ENCODE measurements around the gene ANKS6.

The ANKS6 gene

DNA sequence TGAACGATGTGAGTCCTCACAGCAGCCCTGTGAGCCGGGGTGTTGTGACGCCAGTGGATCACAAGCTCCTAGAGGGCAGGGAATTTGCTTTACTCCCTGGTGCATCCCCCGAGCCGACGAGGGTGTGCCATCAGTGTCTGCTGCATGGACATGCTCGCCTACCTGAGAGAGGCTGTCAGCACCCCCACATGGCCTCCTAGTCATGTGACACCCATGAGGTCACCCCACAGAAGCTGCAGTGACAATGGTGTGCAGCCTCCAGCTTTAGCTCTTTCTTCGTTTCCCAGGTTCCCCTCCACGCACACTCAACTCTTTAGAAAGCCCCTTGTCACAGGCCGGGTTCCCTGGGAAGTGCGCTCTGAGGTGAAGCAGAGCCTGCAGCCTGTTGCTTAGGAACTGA lies 67.9 kb downstream of the ANKS6 start:
- DNase-seq = no peak

DNA sequence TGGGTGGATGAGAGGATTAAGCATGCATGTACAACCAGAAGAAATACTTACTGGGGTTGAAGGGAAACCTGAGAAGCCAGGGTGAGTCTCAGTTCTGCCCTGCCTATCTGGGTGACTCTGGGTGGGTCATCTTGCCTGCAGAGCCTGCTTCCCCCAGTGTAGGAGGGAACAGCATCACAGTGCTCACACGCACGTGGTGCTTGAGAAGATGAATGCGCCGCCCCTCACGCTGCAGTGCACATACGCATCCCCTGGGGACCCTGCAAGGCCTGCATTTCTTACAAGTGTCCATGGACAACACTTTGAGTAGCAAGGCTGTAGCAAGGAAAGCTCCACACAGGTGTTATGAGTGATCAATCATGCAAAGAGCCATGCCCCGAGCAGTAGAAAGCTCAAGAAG lies 68.9 kb downstream of the ANKS6 start:
- DNase-seq = no peak

DNA sequence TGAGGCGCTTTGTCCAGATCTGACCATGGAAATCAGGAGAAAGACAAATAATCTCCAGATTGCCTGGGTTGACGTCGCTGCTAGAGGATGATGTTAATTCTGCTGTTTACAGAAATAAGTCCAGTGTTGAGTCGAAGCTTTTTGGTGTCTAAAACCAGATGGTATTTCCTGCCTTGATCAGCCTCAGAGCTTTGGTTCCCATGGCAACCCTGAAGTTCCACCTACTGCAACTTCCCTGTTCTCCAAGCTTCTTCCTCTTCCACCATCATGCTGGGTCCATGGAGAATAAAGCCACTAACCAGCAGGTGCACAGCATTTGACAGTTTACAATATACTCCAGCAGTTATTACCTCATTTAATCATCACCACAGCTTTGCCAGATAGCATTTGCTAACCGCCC lies 69.6 kb downstream of the ANKS6 start:
- no peak for DNase-seq

DNA sequence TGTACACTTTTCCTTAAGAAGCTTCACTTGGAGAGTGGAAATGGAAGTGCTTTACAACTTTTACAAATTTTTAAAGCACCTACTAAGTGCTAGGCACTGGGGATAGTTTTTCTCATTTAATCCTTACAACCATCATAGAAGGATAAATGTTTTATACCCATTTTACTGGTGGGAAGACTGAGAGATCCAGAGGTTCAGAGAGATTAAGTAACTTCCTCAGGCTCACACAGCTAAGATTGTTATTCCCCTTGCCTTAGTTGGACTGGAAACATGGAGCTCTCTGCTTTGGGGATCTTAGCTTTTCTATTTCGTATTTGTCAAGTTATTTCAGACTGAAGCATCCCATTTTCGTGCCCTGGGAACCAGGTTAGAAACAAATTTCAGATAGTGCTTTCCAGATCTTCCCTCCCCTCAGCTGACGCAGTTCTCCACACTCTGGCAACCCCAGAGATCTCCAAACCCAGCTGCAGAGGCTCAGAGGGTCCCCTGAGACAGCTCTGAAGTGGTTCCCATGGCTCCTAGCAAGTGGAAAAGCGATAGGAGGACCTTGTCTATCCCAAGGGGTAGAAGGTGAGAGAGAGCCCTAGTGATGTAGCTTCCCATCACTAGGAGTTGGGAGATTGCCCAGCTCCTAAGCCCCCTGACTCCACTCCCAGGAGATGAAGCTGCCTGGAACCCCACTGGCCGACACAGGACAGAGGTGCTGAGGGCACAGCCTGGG lies 71.4 kb downstream of the ANKS6 start:
- DNase-seq = no peak

DNA sequence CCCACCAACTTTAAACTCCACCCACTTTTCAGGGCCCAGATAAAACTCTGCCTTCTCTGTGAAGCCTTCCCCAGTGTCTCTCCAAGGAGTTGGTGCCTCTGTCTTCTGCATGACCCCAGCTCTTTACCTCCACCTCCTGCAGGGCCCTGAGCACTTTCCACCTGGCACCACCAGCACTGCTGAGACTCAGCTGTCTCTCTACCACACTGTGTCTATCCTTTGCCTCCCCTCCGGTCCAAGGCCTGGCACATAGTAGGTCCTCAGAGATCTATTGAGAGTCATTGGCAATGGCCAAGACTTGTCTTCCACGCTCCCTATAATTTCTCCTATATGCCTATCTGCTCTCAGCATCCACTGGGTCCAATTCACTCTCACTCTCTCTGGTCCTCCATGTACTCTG lies 74.7 kb downstream of the ANKS6 start:
- no peak for DNase-seq

DNA sequence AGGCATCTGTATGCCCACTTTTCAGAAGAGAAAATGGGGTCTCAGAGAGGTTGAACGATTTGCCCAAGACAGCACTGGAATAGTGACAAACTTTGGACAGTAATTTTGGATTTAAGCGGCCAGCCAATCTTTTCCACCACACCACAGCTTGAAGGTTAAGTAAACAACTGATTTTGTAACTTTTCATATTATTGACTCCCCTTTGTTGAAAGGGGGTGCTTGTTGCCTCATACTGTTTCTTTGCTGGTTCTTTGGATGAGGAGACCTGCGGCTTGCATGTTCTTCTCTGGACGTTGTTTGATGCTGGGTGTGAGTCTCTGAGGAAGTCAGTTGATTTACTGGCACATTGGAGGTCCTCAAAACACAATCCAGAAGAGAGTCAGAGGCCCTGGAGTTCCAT lies 76.0 kb downstream of the ANKS6 start:
- no peak for DNase-seq

DNA sequence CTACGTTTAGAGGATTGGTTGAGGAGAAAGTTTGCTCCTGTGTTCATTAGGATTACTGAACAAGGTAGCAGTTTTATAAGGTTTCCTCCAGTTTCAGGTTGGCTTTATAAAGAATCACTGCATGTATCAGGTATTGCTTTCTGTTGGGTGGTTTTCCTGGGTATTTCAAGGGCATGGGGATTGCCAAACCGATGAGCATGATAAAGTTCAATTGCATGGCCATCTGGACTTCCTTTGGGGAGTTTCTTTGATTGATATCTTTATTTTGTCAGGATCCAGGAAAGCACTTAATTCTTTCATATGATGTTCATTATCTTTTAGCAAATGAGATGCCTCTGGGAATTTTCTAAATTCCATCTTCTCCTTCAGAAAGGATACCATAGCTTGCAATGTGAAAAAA lies 77.3 kb downstream of the ANKS6 start:
- no peak for DNase-seq

DNA sequence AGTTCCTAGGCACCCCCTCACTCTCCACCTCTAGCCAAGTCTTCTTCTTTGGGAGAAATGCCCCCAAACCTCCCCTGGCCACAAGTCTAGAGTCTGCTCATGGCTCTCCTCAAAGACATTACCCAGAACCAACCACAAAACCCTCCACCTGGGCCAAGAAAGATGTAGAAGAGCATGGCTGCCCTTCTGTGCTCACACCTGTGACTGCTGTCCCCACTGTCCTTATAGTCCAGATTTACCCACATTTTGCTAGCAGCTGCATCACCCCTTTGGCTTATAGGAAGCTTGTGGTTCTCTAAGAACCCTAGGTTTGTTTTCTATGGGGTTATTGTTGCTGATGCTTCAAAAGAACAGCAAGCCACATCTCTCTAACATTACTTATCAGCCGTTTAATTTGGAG lies 81.5 kb downstream of the ANKS6 start:
- DNase-seq = no peak

DNA sequence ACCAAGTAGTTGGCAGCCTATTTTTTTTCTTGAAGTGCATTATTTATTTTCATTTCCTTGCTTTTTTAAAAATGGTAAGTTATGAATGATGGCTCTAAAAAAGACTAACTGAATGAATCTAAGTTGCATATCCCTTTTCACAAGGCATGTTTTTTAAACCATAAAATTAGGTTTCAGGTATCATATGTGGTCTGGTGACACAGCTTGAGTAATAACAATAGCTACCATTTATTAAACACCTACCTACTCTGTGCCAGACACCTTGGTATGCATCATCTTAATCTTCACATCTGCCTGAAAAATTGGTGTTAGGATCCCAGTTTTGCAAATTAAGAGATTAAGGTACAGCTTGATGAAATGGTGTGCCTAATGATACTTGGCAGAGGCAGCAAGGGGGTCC lies 83.4 kb downstream of the ANKS6 start:
- DNase-seq = no peak

DNA sequence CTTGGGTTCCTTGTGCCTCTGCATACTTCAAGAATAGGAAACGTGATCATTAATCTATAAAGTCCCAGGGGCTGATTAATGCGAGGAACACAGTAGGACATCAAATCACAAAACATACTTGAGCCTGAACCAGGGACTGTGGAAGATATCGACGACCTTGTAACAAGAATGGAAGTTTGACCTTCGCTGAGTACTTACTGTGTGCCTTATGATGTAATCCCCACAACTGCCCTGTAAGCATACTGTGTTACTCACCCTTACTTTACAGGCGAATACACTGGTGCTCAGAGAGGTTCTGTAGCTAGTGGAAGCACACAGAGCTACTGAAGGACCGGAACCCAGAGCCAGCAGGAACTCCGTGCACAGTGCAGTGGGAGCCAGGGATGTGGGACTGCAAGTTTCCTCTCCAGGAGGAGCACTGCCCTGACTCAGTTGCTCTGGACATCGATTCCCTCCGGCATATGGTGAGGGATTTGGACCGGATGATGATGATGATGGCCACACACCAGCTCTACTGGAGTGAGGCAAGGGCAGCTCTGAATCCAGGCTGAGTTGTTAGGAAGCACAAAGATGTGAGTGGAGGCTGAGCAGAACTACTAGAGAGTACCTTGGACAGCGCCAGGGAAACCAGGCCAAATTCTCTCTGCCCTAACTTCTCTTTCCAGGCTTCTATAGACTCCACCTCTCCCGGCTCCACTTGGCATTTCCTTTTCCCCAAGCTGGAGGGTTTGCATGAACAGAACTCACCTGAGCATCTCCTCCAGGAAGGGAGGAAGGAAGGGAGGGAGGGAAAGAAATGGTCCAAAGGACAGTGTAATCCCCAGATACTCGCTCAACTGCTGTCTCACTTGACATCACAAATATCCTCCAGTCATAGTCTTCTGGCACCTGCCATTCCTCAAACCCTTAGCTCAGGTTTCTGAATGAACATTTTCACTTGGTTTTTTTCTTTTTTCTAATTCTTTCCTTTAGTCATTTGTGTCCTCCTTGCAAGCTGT lies 86.1 kb downstream of the ANKS6 start:
- no peak for DNase-seq

DNA sequence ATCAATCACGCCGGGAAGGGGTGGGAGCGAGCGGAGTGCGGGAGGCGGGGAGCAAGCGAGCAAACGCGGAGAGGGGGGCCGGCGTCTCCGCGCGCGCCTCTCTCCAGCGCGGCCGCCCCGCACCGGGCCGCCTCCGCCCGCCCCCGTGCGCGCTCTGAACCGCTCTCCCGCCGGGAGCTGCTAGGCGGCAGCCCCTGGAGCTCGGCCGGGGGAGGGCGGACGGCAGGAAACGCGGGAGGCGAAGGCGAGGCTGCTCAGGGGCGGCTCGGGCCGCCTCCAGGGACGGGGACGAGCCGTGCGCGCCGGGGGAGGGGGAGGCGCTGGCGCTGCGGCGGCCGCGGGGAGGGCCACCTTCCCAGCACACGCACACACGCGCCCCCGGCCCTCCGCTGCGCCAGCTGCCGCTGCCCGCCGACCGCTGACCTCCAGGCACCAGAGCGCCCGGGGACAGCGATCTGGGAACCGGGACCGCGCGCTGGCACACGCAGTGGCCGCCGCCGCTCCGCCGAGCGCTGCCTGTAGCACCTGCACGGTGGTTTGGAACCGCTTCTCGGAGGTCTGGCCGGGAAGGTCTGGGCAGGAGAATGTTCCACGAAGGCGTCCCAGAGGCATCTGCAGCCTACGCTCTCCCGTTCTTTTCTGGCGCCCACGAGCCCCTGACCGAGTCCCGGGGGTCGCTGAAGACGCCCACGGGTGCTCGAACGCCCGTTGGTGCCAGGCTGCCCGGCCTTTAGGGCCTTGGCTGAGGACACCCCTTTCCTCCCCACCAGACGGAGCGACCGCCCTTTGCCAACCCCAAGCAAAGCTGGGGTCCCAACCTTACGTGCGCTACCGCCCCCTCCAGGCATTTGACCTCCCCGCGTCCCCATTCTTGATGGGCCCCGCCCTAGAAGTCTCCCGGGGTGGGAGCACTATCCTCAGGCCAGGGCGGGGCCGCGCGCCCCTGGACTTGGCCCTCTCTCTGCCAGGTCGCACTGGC lies 87.1 kb downstream of the ANKS6 start, which contains the start of gene GABBR2:
Gene GABBR2, minus strand, starts transcription at position 3 of the 979 bp plus-strand sequence. CDS start 198 bp downstream, outside the sequence.
- no peak for DNase-seq

DNA sequence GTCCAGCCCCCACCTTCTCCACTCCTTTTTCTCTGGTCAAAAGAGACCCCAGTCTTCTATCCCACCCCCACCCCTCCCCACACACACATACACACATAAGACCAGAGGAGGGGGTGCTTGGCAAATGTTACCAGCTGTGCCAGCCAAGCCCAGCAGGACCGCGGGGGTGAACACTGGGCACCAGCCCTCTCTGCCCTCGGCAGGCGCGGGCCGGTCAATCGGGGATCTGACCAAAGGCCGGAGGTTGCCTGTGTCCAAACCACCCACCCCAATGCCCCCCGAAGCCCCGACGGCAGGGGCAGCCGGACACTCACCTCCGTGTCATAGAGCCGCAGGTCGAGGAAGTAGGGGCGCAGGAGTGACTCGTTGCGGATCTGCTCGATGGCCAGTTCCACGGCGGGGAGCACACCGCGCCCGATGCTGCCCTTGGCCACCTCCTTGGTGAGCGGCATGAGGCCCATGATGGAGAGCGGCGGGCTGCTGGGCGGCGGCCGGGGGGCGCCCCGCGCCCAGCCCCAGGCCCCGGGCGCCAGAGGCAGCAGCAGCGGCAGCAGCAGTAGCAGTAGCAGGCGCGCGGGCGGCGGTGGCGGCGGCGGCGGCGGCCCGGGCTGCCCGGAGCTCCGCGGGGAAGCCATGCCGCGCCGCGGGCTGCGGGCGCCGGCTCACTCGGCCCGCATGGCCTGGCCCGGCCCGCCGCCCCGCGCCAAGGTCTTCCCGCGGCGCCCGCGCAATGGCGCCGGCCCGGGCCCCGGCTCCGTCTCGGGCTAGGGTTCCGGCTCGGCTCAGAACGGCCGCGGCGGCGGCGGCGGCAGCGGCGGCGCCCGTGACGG lies 88.0 kb downstream of the ANKS6 start:
- DNase-seq = no peak

DNA sequence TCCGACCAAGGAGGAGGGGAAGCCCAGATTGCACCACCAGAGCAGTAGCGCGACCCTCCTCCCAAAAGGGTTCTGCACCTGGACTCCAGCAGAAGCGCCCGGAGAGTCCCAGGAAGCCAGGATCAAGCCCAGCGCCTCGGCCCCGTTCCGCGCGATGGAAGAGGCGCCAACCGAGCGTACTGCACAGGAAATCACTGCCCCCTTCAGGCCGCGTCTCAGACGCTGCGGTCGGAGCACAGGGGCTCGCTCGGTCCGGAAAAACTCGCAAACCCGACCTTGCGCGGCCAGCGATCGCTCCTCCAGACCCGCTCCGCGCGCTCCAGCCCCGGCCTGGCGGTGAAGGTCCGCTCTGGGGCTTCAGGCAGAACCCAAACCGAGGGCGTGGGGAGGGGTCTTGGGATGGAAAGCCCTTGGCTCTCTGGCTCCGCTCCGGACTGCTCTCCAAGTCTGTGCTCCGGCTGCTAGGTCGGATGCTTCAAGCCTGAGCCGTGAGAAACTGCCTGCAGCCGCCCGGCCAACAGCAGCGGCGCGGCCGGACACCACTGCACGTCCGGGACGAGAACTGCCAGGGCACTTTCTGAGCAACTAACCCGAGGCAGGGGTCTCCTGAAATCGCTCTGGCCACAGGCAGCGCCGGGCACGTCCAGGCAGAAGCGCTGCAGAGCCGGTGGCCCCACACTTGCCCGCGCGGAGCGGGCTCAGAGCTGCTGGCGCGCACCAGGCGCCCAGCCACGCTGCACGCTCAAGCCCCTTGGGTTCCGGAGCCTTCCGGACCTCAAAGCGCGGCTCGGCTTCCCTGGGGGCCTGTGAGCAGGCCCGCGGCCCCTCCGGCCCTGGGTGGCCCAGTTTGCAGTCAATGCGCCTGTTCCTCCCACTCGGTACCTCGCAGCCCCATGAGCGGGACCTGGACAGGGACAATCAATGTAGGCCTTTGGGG lies 88.9 kb downstream of the ANKS6 start:
- peak; percentile 66 for DNase-seq

DNA sequence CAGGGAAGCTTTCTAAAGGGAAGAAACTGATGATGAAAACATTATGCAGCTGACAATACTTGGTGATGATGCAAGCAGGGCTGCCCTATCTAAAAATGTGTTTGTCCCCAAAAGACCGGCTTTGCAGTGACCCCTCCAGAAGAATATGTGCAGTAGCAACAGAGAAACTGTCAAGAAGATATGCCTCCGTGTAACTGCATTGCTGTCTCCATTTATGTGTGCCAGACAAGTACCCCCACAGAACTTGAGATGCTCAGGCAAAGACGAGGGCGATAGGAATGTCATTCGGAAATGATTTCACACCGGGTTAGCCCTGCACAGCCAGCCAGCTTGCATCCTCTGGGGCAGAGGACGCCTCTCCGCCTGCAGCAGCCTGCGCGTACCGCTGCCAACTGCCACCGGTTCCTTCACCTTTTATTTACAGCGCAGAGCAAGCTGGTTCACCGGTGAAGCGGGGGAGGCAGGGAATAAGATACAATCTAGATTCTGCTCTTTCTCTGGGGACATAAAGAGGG lies 89.6 kb downstream of the ANKS6 start:
- no peak for DNase-seq

DNA sequence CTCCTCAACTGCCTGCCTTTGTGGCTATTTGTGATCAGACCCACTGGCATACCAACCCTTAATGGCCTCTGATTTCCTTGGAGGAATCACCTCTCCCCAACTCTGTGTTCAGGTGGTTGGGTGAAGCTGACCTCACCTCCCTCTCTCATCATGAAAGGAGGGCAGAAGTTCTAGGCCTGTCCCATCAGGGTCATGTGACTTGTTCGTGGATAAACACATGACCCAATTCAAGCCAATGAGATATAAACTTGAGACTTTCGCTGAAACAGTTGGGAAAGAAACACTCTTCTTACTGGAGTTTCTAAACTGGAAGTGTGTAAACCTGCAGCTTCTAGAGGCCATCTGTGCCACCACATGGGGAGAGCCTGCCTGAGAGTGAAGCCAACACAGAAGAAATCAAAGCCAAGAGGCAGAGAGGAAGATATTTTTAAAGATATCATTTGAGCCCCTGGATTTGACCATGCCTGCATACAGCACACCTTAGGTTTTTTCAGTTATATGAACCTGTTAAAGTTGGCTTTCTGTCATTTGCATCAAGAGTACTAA lies 93.4 kb downstream of the ANKS6 start:
- DNase-seq = no peak

DNA sequence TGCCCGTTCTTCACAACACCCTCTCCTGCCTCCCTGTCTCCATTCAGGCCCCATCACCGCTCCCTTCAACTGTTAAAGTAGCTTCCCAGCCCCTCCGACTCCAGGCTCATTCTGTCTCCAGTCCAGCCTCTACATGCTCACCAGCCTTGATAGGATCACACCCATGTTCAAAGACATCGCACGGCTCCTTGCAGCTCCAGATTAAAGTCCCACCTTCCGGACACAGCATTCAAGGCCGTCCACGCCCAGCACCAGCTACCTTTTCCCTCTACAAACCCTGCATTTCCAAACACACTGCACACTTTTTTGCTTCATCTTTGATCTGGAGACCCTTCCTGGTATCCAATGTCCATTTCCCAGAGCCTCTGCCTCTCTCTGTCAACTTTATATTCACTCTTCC lies 94.0 kb downstream of the ANKS6 start:
- no peak for DNase-seq

DNA sequence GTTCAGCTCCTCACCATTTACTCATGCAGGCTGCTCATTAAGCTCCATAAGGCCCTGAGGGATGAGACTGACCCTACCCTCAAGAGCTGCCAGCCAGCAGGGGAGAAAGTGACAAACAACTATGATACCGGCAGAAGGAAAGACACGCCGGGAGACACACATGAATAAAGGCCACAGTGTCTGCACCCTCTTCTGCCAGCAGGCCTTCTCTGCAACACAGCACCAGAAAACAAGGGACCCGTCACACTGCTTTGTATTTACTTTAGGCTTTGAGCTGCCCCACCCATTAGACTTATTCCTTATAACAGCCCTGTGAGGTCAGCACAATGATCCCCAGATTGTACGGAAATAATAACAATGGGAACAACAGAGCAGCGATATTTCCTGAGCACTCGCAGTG lies 94.8 kb downstream of the ANKS6 start:
- DNase-seq = no peak

DNA sequence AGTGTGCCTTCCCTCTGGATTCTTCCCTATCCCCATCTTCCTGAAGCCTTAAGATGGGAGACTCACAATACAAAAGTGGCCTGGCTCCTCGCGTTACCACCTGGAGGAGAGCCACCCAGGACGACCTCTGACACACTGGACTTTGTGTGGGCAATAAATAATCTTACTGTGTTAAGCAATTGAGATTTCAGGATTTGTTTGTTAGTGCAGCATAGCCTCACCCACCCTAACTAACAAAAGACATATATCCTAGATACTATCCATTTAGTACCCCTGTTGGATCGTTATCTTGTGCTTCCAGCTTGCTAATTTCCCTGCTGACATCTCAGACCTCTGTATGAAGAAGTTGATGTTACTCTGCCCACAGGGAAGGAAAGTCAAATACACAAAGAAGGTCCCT lies 95.6 kb downstream of the ANKS6 start:
- no peak for DNase-seq

DNA sequence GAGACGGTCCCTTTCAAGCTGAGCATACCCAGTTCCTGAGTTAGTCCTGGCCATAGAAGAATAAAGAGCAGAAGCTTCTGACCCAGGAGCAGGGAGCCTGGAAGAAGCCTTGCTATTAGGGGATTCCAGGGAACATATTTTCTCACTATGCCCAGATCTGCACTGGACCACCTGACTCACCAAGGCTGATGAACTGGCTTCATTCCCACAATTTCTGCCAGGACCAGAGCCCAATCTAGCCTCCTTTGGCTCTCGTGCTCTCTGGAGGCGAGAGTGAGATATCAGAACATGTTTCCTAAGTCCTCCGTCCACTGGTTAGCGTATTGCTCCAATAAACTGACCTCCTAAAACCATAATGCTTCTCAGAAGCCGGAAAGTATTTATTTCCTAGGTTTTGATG lies 97.5 kb downstream of the ANKS6 start:
- no peak for DNase-seq

DNA sequence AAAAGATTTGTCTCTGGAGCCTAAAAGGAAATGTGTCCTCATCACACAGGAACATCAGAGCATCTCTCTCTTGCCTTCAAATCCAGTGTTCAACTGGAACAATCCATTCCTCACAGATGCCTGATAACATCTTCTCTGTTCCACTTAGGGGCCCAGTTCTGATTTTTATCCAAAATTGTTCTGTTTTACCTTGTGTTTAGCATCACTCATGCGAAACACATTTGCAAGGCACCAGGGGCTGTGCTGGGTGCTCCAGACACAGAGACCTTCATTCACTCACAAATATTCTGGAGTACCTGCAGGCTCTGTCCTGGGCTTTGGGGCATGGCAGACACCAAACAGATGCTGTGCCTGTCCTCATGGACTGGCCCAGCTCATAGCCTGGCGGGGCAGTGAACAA lies 101.4 kb downstream of the ANKS6 start:
- no peak for DNase-seq
